NCI-H1694 (cell line): Measurements from ENCODE around the gene KDM5B.

Experiments used
- DNase-seq: peaks from one replicate; lab custom pipeline; 2025; lab: John Stamatoyannopoulos, UW

Gene KDM5B

GRCh38 chr1:202711949-202712635, 96.1 kb downstream of the KDM5B start:
- DNase-seq = no peak

- peak; percentile 20 for DNase-seq
These were observed 97.9 kb downstream of the KDM5B start, which contains the start of gene SYT2 for GRCh38 chr1:202710070-202711045. SYT2 (minus strand) TSS chr1:202710454; CDS start chr1:202605772, 104,682 bp downstream.

GRCh38 chr1:202709276-202710041, 98.8 kb downstream of the KDM5B start:
- no peak for DNase-seq

GRCh38 chr1:202708456-202709275, 99.6 kb downstream of the KDM5B start:
- no peak for DNase-seq

GRCh38 chr1:202706851-202707250, 101.4 kb downstream of the KDM5B start:
- DNase-seq = no peak

- DNase-seq = no peak
These were observed 103.6 kb downstream of the KDM5B start for GRCh38 chr1:202704601-202705000.

- no peak for DNase-seq
These were observed 105.0 kb downstream of the KDM5B start for GRCh38 chr1:202703191-202703590.

- no peak for DNase-seq
These were observed 106.1 kb downstream of the KDM5B start for GRCh38 chr1:202702088-202702487.

GRCh38 chr1:202701200-202701599, 107.0 kb downstream of the KDM5B start:
- DNase-seq = no peak

- DNase-seq = no peak
These were observed 108.2 kb downstream of the KDM5B start for GRCh38 chr1:202700061-202700460.

- DNase-seq = no peak
These were observed 109.9 kb downstream of the KDM5B start for GRCh38 chr1:202698276-202698675.

GRCh38 chr1:202697038-202697437, 111.2 kb downstream of the KDM5B start:
- peak; percentile 8 for DNase-seq

GRCh38 chr1:202694314-202694713, 113.9 kb downstream of the KDM5B start:
- no peak for DNase-seq

GRCh38 chr1:202692959-202693555, 115.2 kb downstream of the KDM5B start:
- DNase-seq = peak; percentile 75

- DNase-seq = peak; percentile 91
These were observed 116.4 kb downstream of the KDM5B start for GRCh38 chr1:202691816-202692215.

GRCh38 chr1:202689493-202690342, 118.5 kb downstream of the KDM5B start:
- DNase-seq = no peak

- no peak for DNase-seq
These were observed 119.1 kb downstream of the KDM5B start for GRCh38 chr1:202689082-202689481.

GRCh38 chr1:202688401-202688800, 119.8 kb downstream of the KDM5B start:
- DNase-seq = no peak

GRCh38 chr1:202687798-202688197, 120.4 kb downstream of the KDM5B start:
- no peak for DNase-seq

- DNase-seq = no peak
These were observed 120.9 kb downstream of the KDM5B start for GRCh38 chr1:202687370-202687769.
